ENCODE data around the gene TRIM41.
"Not testable (repeated sequence)": the region's sequence is repeated elsewhere in the genome, so short reads cannot be mapped to it uniquely, and the experiment has no call there.

Gene TRIM41

GRCh38 chr5:181259283-181259682, 36.2 kb downstream of the TRIM41 start:
- no peak for DNase-seq

- no peak for DNase-seq
Observed at GRCh38 chr5:181259974-181260719, 37.1 kb downstream of the TRIM41 start.

DNA sequence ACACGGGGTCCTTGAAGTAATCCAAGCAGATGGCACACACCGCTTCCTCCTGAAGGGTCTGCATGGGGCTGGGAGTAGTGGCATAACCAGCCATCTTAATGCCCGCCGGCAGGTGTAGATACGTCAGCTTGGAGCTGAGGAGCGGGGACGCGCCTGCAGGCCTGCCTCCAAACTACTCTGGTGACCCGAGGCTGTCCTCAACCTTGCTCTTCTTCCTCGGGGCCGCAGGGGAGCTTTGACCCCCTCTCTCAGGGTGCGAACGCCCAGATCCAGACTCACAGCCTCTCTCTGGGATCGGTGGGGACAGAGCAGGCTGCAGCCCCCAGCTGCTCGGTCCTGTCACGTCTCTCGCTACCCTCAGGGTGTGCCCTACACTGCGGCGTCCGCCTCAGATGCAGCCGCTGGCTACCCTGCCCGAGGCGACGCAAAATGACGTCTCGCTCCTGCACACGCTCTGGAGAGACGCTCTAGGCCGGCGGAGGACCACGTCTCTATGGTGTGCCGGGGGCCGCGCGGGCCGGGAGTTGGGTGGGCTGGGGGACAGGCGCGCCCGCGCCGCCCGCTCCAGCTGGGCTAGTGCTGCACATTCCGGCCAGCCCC, 37.7 kb downstream of the TRIM41 start, which contains the start of gene TRIM52:
TRIM52 (minus strand) TSS at position 424 of the 600 bp plus-strand sequence; CDS start at position 94, 330 bp downstream.
- no peak for DNase-seq

DNA sequence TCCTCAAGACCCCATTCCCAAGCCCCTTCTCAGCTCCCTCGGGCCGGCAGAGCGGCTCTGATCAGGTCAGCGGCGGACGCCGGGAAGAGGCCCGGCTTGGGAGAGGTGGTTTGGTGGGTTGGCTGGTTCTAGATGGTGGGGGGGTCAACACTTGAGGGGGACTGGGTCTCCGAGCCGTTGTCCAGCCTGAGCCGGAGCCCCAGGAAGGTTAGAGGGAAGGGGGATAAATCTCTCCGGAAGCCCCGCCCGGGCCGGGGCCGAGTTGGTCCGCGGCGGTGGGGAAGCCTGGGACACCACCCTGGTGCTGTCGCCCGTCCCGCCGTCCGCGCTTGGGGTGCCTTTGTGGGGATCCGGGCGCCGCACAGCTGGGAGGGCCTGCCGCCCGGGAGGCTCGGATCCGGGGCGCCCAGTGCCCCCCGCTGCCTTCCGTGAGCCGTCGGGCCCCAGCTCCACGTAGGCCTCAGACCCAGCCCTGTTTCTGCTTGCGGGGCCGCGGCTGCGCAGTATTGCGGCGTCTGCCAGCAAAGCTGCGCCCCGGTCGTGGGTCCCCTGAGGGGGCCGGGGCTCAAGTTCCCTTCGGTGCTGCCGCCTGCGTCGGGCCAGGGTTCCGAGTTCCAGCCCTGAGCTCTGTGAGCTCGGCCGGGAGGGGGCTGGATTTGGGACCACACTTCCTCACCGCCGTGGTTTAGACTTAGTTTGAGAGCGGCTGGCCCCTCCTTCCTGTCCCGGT, 38.4 kb downstream of the TRIM41 start:
- no peak for DNase-seq

GRCh38 chr5:181263633-181264032, 40.6 kb downstream of the TRIM41 start:
- no peak for DNase-seq

DNA sequence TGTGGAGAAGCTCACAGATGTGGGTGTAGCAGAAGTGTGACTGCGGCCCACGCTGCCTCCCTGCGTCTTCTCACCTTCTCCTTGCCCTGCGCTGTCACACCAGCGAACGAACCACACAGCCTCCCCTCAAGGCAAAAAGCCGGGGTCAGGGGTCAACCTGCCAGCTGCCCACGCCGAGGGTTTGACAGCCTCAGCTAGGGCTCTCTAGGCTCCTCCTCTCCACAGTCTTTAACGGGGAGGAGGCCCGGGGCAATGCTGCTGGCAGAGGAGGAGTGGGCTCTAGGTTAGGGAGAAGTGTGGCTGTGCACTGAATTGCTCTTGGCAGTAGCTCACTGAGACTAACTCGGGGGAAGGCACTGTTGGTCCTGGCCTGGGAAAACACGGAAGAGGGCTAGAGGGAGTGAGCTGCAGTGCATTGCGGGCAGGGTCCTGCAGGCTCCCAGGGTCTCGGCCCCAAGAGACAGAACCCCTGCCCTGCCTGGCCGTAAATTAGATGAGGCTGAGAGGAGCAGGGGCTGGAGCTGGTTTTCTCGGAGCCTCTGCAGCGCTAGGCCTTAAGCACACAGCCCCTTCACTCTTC, 42.1 kb downstream of the TRIM41 start:
- DNase-seq = no peak

DNA sequence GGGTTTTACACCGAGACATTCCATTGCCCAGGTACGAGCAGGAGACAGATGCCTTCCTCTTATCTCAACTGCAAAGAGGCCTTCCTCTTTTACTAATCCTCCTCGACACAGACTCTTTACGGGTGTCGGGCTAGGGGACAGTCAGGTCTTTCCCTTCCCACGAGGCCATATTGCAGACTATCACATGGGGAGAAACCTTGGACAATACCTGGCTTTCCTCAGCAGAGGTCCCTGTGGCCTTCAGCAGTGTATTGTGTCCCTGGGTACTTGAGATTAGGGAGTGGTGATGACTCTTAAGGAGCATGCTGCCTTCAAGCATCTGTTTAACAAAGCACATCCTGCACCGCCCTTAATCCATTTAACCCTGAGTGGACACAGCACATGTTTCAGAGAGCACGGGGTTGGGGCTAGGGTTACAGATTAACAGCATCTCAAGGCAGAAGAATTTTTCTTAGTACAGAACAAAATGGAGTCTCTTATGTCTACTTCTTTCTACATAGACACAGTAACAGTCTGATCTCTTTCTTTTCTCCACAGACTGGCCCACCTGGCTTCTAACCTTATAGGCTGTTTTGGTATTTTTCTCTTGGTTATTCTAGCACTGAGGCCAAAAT, 44.3 kb downstream of the TRIM41 start:
- not testable (repeated sequence) for DNase-seq

DNA sequence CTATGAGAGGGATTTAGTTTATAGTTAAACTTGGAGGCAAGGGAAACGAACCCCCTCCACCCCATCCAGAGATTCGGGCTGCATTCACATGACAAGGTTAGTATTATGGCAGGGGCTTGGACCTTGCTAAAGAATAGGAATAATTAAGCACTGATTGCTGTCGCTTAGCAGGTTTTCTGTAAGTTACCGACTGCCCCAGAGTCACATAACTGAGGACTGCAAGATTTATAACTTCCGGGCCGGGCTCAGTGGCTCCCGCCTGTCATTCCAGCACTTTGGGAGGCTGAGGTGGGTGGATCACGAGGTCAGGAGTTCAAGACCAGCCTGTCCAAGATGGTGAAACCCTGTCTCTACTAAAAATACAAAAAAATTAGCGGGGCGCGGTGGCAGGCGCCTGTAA, 44.8 kb downstream of the TRIM41 start:
- DNase-seq = not testable (repeated sequence)

GRCh38 chr5:181271081-181271480, 48.0 kb downstream of the TRIM41 start:
- DNase-seq = no peak

DNA sequence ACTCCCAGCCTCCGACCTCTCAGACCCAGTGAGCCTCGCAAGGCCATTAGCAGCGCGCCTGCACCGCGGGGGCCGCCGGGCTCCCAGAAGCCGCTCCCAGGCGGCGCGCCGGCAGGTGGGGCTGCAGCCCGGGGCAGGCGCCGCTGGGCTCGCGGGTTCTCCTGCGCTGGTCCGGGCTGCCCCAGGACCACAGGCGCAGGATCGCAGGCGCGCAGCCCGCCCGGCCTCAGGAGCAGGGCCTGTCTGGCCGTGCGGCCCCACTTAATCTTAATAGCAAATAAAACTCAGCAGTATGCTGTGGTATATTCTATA, 50.3 kb downstream of the TRIM41 start:
- DNase-seq = not testable (repeated sequence)

DNA sequence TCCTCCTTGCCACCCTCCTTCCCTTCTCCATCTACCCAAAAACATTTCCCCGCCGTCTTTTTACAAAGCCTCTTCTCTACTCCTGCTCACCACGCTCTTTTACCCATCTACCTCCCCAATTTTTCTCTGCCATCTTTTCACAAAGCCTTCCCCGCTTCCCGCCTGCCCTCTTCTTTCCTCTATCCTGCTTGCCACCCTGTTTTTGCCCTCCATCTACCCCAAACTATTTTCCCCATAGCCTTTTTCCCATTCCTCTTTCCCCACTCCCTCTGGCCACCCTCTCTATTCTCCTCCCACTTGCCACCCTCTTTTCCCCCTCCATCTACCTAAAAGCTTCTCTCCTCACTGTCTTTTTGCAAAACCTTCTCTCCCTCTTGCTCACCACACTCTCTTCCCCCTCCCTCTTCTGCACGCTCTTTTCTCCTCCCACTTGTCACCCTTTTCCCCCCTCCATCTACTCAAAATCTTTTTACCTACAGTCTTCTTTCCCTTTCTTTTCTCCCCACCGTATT, 57.2 kb downstream of the TRIM41 start:
- DNase-seq = no peak

- no peak for DNase-seq
Observed at GRCh38 chr5:181281077-181281983, 58.2 kb downstream of the TRIM41 start.

GRCh38 chr5:181281984-181282316, 58.9 kb downstream of the TRIM41 start:
- no peak for DNase-seq

DNA sequence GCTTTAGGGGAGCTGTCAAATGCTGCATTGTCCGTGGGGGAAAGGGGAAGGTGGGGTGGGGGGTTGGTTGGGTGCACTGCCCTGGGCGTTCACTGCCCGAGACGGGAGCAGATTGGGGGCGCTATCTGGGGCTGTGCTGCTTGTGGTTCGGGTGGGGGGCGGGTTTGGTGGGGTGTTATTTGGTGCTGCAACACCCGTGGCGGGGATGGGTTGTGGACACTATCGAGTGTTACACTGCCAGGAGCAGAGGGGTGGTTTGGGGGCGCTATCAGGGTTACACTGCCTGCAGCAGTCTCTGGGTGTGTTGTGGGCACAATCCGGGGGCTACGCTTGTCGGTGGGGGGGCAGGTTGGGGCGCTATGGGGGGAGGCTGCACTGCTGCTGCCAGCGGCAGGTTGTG, 59.3 kb downstream of the TRIM41 start:
- not testable (repeated sequence) for DNase-seq

DNA sequence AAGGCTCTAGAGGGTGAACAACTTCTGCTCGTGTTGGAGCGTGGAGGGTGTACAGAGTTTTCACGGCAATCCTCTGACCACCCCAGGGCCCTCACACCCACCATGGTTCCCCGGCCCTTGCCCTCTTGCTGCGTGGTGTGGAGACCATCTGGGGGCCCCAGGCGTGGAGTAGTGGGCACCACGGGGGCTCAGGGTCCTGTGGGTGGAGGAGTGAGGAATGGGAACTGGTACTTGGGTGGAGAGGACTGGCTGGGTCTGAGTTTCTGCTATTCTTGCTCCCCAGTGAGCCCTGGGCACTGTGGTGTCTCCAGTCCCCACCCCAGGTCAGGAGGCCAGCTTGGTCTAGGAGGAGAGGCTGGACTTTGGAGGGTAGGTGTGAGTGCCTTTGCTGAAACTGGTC, 59.8 kb downstream of the TRIM41 start:
- no peak for DNase-seq

- no peak for DNase-seq
Observed at GRCh38 chr5:181283347-181283746, 60.3 kb downstream of the TRIM41 start.

GRCh38 chr5:181283841-181284755, 61.0 kb downstream of the TRIM41 start:
- DNase-seq = not testable (repeated sequence)
